Measurements from ENCODE around the gene PDCL2.

Gene PDCL2

DNA sequence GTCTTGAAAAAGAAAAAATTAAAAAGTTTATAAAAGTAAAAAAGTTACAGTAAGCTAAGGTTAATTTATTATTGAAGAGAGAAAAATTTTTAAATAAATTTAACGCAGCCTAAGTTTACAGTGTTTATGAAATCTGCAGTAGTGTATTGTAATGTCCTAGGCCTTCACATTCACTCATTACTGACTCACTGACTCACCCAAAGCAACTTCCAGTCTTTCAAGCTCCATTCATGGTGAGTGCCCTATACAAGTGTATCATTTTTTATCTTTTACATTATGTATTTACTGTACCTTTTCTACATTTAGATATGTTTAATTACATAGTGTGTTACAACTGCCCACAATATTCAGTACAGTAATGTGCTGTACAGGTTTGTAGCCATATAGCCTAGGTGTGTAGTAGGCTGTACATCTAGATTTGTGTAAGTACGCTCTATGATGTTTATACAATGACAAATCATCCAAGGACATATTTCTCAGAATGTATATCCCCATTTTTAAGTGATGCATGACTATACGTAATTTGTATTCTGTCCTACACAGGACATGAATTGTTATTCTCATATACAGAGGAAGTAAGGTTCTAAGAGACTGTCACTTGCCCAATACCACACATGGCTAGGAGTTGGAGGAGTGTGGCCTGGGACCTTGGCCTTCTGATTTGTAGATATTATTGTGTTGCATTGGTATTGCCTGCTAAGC is 19.5 kb upstream of the PDCL2 start:
- no peak for TF ChIP-seq GATA3 (IDR thresholded peaks at IDR 0.05; ENCODE audit: low read depth, low read length)
- TF ChIP-seq GATA2 (IDR thresholded peaks at IDR 0.05; ENCODE audit: low read depth, low read length) = no peak

DNA sequence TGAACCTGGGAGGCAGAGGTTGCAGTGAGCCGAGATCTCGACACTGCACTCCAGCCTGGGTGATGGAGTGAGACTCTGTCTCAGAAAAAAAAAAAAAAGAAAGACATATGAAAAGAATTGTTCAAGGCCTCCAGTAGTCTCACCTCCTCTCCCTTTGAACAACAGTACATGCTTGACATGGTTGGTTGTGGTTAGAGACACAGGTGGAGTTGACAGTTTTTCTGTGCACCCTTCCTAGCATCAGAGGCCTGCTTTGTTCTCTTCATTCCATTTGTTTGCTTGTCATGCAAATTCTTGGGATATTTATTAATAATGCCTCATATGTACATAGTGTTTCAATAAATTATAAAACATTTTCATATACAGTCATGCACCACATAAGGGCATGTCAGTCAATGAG is 18.3 kb upstream of the PDCL2 start:
- TF ChIP-seq GATA2 (IDR thresholded peaks at IDR 0.05; ENCODE audit: low read depth, low read length) = no peak
- TF ChIP-seq GATA3 (IDR thresholded peaks at IDR 0.05; ENCODE audit: low read depth, low read length) = no peak

DNA sequence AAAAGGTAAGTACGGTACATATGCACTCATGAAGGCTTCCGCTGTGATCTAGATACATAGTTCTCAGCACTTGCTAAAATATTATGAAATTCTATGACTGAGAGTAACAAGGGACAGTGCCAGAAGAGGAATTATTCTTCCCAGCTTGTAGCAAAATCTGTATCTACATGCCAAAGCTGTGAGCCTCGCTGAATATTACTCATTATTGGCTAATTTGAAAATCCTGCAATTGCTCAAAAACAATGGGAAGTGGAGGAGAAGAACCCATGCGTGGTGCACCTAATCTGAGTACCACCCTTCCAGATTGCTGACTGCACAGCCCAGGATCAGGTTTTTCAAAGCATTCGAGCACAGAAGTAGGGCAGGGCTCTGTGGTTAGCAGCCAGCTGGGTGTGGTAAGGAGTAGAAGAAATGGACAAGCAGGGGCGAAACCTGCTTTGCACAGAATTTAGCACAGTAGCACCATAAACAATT is 17.4 kb upstream of the PDCL2 start:
- no peak for TF ChIP-seq GATA2 (IDR thresholded peaks at IDR 0.05; ENCODE audit: low read depth, low read length)

DNA sequence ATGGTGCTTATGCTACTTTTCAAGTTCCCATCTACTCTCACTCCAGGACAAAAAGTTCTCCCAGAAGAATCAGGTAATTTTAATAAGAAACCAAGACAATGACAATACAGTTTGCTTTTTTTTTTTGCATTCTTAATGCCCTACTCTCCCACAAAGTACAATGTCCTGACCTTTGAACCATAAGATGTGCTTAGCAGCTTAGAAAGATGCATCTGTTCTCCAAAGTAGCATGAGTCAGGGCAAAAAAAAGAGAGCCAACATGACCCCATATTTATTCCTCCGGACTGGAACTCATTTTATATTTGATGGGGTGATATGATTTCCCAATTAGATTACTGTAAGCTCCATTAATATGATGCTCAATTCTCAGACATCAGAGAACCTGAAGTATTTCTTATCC is 16.5 kb upstream of the PDCL2 start:
- TF ChIP-seq GATA2 (IDR thresholded peaks at IDR 0.05; ENCODE audit: low read depth, low read length) (no peak), GATA3 (IDR thresholded peaks at IDR 0.05; ENCODE audit: low read depth, low read length) (no peak)

DNA sequence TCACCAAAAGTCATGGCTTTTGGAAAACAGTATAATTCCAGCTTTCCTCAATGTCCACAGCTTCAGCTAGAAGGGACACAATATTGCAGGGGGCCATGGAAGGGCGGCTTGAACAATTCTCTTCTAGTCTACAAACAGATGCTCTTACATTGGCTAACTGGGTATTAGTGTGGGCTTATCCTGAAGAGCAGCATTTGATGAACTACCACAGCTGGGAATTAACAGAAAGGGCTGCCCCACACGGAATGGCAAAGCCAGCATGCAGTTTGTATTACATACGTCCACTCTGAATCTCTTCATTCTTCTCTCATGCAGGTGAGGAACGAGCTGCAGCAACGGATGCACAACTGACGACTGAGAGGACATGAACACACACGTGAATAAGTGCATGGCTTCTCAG is 13.0 kb upstream of the PDCL2 start:
- TF ChIP-seq GATA2 (IDR thresholded peaks at IDR 0.05; ENCODE audit: low read depth, low read length) (no peak), GATA3 (IDR thresholded peaks at IDR 0.05; ENCODE audit: low read depth, low read length) (no peak)

DNA sequence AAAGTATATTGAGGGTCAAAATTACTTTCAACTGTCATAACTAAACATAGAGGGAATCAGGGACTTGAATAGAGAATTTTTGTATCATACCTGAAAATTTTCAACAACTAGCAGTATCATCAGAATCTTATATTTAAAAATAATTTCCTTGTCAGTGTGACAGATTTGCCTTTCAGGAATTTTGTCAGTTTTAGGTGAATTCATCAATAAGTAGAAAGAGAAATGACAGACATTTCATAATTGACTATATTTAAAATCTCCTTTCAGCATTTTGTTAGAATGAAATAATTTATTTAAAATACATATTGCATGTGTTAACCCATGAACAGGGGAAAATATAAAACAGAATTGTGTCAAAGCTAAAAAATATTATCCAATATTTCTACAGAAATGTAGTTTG is 8.6 kb upstream of the PDCL2 start:
- no peak for TF ChIP-seq GATA3 (IDR thresholded peaks at IDR 0.05; ENCODE audit: low read depth, low read length)
- no peak for TF ChIP-seq GATA2 (IDR thresholded peaks at IDR 0.05; ENCODE audit: low read depth, low read length)

DNA sequence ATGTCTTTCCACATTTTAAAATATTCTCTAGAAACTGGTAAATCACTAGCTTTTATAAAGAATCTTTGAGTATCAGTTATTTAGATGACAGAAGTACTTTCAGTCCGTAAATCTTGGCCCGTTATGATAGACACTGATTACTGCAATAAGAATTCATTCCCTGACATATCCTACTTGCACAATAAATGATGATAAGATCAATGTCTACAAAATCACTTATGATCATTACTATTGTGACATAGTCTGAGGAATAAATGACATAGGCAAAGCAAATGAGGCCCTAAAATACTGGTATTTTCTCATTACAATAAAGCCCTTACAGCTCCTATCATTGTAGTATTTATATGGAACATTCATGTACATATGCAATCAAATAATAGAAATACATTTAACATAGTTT is 6.6 kb upstream of the PDCL2 start:
- TF ChIP-seq GATA2 (IDR thresholded peaks at IDR 0.05; ENCODE audit: low read depth, low read length) (no peak), GATA3 (IDR thresholded peaks at IDR 0.05; ENCODE audit: low read depth, low read length) (no peak)

DNA sequence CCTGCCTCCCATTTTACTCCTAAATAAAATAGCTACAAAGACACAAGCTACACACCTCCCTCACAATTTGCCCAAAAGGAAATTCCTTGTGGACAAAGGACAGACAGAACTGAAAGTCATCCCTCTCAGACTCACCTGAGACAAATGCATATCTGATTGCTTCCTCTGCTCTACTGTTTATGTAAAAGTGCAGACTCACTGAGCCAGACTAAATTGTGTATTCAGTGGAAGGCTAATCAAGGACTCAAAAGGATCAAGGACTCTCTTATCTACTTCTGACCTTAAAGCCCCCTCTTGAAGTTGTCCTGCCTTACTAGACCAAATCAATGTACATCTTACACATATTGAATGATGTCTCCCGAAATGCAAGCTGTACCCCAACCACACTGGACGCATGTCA is 3.9 kb downstream of the PDCL2 start:
- no peak for TF ChIP-seq GATA2 (IDR thresholded peaks at IDR 0.05; ENCODE audit: low read depth, low read length)
- no peak for TF ChIP-seq GATA3 (IDR thresholded peaks at IDR 0.05; ENCODE audit: low read depth, low read length)

DNA sequence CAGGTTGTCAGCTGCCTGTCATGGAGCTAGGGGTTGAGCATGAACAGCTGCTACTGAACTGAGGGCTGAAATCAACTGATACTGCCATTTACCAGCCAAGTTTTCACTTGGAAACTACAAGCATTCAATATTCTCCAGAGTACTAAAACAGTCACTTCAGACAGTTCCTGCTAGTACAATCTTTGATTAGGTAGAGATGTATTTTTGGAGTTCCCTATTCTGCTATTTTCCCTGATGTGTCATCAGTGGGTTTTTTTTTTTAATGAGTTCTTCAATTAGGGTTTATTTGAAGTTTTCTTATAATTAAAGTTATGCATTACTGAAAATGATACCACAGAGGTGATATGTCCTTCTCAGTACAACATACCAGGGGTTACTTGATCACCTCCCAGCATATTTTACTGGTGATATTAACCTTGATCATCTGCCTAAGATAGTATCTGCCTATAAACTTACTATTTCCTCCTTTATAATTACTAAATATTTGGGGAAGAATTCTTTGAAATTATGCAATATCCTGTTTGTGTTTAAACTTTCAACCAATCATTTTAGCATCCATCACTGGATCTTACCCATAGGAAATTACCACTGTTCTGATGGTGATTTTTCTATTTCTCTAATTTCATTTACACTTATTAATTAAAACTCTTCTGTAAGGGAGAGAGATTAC is 13.6 kb downstream of the PDCL2 start:
- TF ChIP-seq GATA3 (IDR thresholded peaks at IDR 0.05; ENCODE audit: low read depth, low read length) (no peak), GATA2 (IDR thresholded peaks at IDR 0.05; ENCODE audit: low read depth, low read length) (no peak)

DNA sequence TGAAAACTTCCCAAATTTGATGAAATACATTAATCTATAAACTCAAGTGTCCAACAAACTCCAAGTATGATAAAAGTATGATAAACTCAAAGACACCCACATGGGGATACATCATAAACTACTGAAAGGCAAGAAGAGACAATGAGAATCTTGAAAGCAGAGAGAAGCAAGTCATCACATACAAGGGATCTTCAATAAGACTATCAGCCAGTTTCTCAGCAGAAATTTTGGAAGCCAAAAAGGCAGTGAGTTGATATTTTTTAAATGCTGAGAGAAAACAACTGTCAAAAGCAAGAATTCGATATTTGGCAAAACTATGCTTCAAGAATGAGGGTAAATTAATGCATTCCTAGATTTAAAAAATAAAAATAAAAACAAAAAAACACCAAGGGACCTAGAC is 16.5 kb downstream of the PDCL2 start:
- no peak for TF ChIP-seq GATA3 (IDR thresholded peaks at IDR 0.05; ENCODE audit: low read depth, low read length)
- TF ChIP-seq GATA2 (IDR thresholded peaks at IDR 0.05; ENCODE audit: low read depth, low read length) = no peak

DNA sequence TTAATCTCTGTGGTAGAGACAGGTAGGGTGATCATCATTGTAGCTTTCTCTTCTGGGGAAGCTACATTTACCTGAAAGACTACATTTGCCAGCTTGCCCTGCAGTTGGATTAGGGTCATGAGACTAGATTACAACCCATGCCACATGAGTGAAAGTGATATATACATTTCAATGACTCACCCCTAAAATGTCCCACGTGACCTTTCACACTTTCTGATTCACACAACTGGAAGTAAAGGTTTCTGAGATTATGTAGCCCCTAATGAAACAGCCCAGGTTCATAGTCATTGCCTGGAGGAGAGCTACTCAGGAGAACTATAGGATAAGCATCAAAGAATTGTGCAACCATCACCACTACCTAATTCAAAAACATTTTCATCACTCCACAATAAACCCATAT is 17.8 kb downstream of the PDCL2 start:
- TF ChIP-seq GATA3 (IDR thresholded peaks at IDR 0.05; ENCODE audit: low read depth, low read length) (no peak), GATA2 (IDR thresholded peaks at IDR 0.05; ENCODE audit: low read depth, low read length) (no peak)

DNA sequence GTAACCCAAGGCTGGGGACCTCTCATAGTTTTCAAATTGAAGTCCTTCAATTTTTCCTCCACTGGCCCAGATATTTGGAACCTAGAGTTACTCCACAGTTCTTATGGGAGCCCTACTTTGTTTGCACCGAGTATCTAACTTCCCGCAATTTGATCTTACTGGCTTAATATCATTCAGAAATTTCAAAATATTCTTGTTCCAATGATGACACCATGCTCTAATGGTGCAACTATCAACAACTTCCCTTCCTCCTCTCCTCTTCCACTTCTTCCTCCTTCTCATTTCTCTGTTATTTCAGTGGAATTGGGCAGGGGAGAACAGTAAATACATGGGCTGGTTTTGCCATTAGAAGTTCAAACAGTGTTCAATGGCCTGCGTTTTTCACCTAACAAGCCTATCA is 20.2 kb downstream of the PDCL2 start:
- TF ChIP-seq GATA3 (IDR thresholded peaks at IDR 0.05; ENCODE audit: low read depth, low read length) = no peak
- TF ChIP-seq GATA2 (IDR thresholded peaks at IDR 0.05; ENCODE audit: low read depth, low read length) = no peak

DNA sequence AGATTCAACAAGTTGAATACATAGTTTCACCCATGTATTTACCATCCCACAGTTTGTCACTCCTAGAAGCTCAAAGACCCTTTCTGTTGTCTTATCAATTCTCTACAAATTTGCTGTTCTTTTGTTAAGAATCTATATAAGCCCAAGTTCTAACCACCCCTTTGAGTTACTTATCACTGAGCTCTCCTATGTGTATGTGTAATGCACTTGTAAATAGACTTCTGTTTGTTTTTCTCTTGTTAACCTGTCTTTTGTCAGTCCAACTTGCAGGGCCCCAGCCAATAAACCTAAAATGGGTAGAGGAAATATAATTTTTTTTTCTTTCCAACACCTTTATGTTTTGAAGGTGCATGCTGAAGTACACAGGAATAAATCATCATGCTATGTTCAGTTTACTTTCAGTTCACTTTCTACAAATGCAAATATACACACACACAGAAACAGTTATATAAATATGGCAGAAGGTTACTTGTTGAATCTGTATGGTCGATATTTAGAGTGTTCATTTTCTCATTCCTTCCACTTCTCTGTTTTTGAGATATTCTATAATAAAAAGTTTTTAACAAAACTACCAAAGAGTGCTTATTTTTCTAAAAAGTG is 23.0 kb downstream of the PDCL2 start:
- TF ChIP-seq GATA2 (IDR thresholded peaks at IDR 0.05; ENCODE audit: low read depth, low read length) (no peak), GATA3 (IDR thresholded peaks at IDR 0.05; ENCODE audit: low read depth, low read length) (no peak)

DNA sequence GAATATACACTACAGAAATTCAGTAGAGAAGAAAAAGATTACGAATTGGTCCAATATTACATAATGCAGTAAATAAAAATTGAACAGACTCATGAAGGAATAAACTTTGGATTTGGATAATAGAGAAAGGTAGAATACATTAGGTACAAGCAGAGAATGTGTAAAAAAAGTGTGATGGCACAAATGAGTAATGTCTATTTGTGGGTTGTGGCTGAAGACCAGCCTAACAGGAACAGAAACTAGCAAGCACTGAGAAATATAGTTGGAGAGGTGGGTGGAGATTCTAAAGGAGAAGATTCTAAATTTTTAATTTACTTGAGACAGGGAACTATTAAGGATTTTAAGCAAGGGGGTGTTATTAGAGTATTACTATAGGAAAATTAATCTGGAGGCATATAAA is 30.2 kb downstream of the PDCL2 start:
- TF ChIP-seq GATA3 (IDR thresholded peaks at IDR 0.05; ENCODE audit: low read depth, low read length) (no peak), GATA2 (IDR thresholded peaks at IDR 0.05; ENCODE audit: low read depth, low read length) (no peak)

DNA sequence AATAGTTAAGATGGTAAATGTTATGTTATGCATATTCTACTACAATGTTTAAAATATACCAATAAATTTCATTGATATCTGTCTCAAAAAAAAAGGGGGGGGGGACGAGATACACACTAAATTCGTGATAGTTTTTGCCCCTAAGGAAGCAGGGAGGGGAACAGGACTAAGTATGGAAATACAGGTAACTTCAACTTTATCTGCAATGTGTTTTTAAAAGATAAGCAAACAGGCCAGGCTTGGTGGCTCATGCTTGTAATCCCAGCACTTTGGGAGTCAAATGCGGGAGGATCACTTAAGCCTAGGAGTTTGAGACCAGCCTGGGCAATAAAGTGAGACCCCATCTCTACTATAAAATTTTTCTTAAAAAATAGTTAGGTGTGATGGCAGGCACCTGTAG is 31.9 kb downstream of the PDCL2 start:
- TF ChIP-seq GATA2 (IDR thresholded peaks at IDR 0.05; ENCODE audit: low read depth, low read length) = no peak
- TF ChIP-seq GATA3 (IDR thresholded peaks at IDR 0.05; ENCODE audit: low read depth, low read length) = no peak
